HUES64 (cell line): ENCODE data around the gene RYR2.
"Not testable (repeated sequence)": the region's sequence is repeated elsewhere in the genome, so short reads cannot be mapped to it uniquely, and the experiment has no call there.

Source experiments
- H3K27ac ChIP-seq: 2 replicates; pipeline ENCODE4 v1.7.0; 2013; ENCODE audit warnings: low read depth, low read length, inconsistent platforms
- H3K27me3 ChIP-seq: 2 replicates; pipeline ENCODE4 v1.6.1; 2013; ENCODE audit warnings: mild to moderate bottlenecking, low read length; ENCODE audit not compliant: insufficient read depth
- H3K36me3 ChIP-seq: 2 replicates; pipeline ENCODE4 v1.6.1; 2013; ENCODE audit warnings: mild to moderate bottlenecking, low read length; ENCODE audit not compliant: insufficient read depth
- H3K4me1 ChIP-seq: 2 replicates; pipeline ENCODE4 v1.6.1; 2013; ENCODE audit warnings: mild to moderate bottlenecking, low read length, moderate library complexity; ENCODE audit not compliant: insufficient read depth
- H3K4me3 ChIP-seq: 2 replicates; pipeline ENCODE4 v1.5.1; 2013; ENCODE audit warnings: mild to moderate bottlenecking, low read length, moderate library complexity
- H3K9ac ChIP-seq: 2 replicates; pipeline ENCODE4 v1.6.1; 2013; ENCODE audit warnings: mild to moderate bottlenecking, low read depth, low read length
- H3K9me3 ChIP-seq: 2 replicates; pipeline ENCODE4 v1.6.1; 2013; ENCODE audit warnings: low read depth, low read length; ENCODE audit not compliant: insufficient read depth
- WGBS: fragments of 150-250, 120-280 bp; methylation state at CpG from one replicate; pipeline ENCODE4 v1.1.7; 2013; ENCODE audit warnings: missing lambda C conversion rate; 5-methylcytosine and 5-hydroxymethylcytosine counted together

RYR2 gene

DNA sequence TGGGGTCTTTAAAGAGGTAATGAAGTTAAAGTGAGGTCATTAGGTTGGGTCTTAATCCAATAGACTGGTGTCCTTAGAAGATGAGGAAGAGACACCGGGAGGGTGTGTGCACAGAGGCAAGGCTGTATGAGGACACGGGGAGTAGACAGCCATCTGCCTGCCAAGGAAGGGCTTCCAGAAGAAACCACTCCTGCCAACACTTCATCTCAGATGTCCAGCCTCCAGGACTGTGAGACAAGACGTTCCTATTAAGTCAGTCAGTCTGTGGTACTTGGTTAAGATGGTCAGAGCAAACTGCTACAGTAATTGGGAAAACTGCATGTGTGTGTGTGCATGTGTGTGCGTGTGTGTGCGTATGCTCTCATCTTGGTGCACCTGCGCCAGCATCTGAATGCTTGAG lies 77.1 kb downstream of the RYR2 start:
- WGBS: 92% methylated on average over 6 of the region's 6 CpGs
- Histone ChIP-seq H3K4me3 (no peak overlapping the region), H3K27ac (no peak overlapping the region), H3K27me3 (no peaks in the 10 kb centered on the region), H3K36me3 (no peaks in the 10 kb centered on the region), H3K9me3 (no peaks in the 10 kb centered on the region), H3K9ac (no peak overlapping the region), H3K4me1 (no peaks in the 10 kb centered on the region)

GRCh38 chr1:237120683-237121082 lies 78.7 kb downstream of the RYR2 start:
- Histone ChIP-seq H3K9ac (no peak overlapping the region), H3K9me3 (no peaks in the 10 kb centered on the region), H3K27ac (no peak overlapping the region), H3K4me3 (no peak overlapping the region), H3K4me1 (no peaks in the 10 kb centered on the region), H3K27me3 (no peaks in the 10 kb centered on the region), H3K36me3 (no peaks in the 10 kb centered on the region)
- WGBS: 96% methylated on average over 5 of the region's 5 CpGs

DNA sequence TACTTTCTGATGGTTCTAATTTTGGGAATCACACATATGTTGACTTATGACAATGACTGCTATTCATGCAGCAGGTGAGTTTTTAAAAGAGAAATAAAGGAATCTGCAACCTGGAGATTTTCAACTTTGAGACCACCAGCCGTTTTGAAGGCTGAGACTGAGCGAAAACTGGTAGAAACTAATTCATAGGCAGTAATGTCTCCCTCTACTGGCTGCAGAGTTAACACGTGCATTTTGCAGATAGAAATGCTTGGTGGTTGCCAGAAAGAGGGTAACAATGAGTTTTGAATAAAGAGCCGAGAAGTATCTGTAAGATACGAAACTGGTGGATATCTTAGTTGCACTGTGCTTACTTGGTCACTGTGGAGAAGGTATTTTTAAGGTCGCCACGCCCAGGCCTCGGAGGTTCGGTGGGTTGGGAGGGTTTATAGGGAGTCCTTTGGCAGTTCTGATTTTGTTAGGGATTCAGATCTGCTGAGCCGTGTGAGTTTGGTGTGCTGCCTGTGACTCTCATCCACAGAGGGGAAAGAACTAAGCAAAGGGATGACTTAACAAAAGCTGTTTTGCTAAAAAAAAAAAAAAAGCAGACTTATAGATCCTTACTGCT lies 83.0 kb downstream of the RYR2 start:
- WGBS: 81% methylated on average over 10 of the region's 10 CpGs
- no peaks in the 10 kb centered on the region for H3K4me1 ChIP-seq
- H3K9ac ChIP-seq: no peak overlapping the region
- no peaks in the 10 kb centered on the region for H3K27me3 ChIP-seq
- H3K27ac ChIP-seq: no peak overlapping the region
- peaks cover 7% of the 10 kb centered on the region for H3K9me3 ChIP-seq
- no peaks in the 10 kb centered on the region for H3K36me3 ChIP-seq
- no peak overlapping the region for H3K4me3 ChIP-seq

- H3K27me3 ChIP-seq: no peaks in the 10 kb centered on the region
- 91% methylated on average over 2 of the region's 2 CpGs for WGBS
- no peak overlapping the region for H3K4me3 ChIP-seq
- H3K36me3 ChIP-seq: no peaks in the 10 kb centered on the region
- H3K9ac ChIP-seq: no peak overlapping the region
- H3K4me1 ChIP-seq: no peaks in the 10 kb centered on the region
- H3K27ac ChIP-seq: no peak overlapping the region
- peaks cover 14% of the 10 kb centered on the region for H3K9me3 ChIP-seq
These were observed 84.2 kb downstream of the RYR2 start for GRCh38 chr1:237126180-237126579.

- not testable (repeated sequence) for H3K36me3 ChIP-seq, H3K9ac ChIP-seq, H3K27ac ChIP-seq, H3K4me1 ChIP-seq, H3K27me3 ChIP-seq, H3K4me3 ChIP-seq
- WGBS: 98% methylated on average over 17 of the region's 31 CpGs
- H3K9me3 ChIP-seq: peaks cover 20% of the 10 kb centered on the region
These were observed 85.3 kb downstream of the RYR2 start for GRCh38 chr1:237127301-237127700.

GRCh38 chr1:237133921-237134320 lies 91.9 kb downstream of the RYR2 start:
- no peak overlapping the region for H3K27ac ChIP-seq
- 75% methylated on average over 3 of the region's 3 CpGs for WGBS
- H3K4me3 ChIP-seq: no peak overlapping the region

GRCh38 chr1:237134929-237135328 lies 92.9 kb downstream of the RYR2 start:
- Histone ChIP-seq H3K27me3 (no peaks in the 10 kb centered on the region), H3K4me1 (no peaks in the 10 kb centered on the region), H3K36me3 (no peaks in the 10 kb centered on the region), H3K9me3 (peaks cover 13% of the 10 kb centered on the region), H3K4me3 (no peak overlapping the region), H3K9ac (no peak overlapping the region), H3K27ac (no peak overlapping the region)
- 95% methylated on average over 2 of the region's 2 CpGs for WGBS

More at GRCh38 chr1:237133921-237134320, 91.9 kb downstream of the RYR2 start:
- H3K36me3 ChIP-seq: no peaks in the 10 kb centered on the region
- no peaks in the 10 kb centered on the region for H3K27me3 ChIP-seq
- peaks cover 13% of the 10 kb centered on the region for H3K9me3 ChIP-seq
- no peaks in the 10 kb centered on the region for H3K4me1 ChIP-seq
- H3K9ac ChIP-seq: no peak overlapping the region

GRCh38 chr1:237138551-237138950 lies 96.6 kb downstream of the RYR2 start:
- H3K9ac ChIP-seq: no peak overlapping the region
- H3K27ac ChIP-seq: no peak overlapping the region
- no peaks in the 10 kb centered on the region for H3K4me1 ChIP-seq
- no peak overlapping the region for H3K4me3 ChIP-seq
- no peaks in the 10 kb centered on the region for H3K9me3 ChIP-seq
- H3K36me3 ChIP-seq: no peaks in the 10 kb centered on the region
- H3K27me3 ChIP-seq: no peaks in the 10 kb centered on the region

DNA sequence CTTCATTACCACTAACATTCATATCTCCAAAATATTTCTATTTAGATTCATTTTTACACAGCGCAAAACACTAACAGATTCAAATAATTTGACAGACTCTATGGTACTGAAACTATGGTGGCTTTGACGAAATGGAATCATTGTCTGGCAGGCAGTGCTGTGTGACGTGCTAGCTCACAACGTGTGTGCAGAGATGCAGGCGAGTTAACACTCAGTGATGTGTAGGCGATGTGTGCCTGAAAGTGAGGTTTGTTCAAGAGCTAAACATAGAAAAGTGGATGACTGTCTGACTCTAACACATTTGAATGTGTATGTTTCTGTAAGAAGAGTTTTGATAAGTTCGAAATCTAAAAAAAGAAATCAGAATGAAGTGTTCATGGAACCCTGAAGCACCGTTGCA lies 97.7 kb downstream of the RYR2 start:
- Histone ChIP-seq H3K9ac (no peak overlapping the region), H3K27ac (no peak overlapping the region), H3K4me3 (no peak overlapping the region), H3K36me3 (no peaks in the 10 kb centered on the region), H3K27me3 (no peaks in the 10 kb centered on the region), H3K4me1 (no peaks in the 10 kb centered on the region), H3K9me3 (no peaks in the 10 kb centered on the region)
- 87% methylated on average over 8 of the region's 8 CpGs for WGBS

DNA sequence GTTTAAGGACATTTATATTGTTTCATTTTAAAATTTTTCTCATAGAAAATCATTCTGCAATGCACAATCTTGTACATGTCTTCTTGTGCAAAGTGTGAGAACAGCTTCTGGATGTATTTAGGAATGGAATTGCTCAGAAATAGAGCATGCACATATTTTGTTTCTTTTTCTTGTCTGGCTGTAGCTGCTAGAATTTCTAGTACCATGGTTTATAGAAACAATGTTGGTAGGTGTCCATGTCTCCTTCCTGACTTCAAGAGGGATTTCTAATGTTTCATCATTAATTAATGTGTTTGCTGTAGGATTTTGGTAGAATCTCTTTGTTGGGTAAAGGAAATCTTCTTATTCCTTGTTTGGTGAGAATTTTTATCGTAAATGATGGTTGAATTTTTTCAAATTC lies 99.0 kb downstream of the RYR2 start:
- H3K27ac ChIP-seq: no peak overlapping the region
- H3K27me3 ChIP-seq: no peaks in the 10 kb centered on the region
- no peaks in the 10 kb centered on the region for H3K36me3 ChIP-seq
- no peak overlapping the region for H3K4me3 ChIP-seq
- H3K9ac ChIP-seq: no peak overlapping the region
- no peaks in the 10 kb centered on the region for H3K9me3 ChIP-seq
- peaks cover 6% of the 10 kb centered on the region for H3K4me1 ChIP-seq
- WGBS: 100% methylated on average over 1 of the region's 1 CpG

GRCh38 chr1:237141502-237141901 lies 99.5 kb downstream of the RYR2 start:
- Histone ChIP-seq H3K4me1 (peaks cover 11% of the 10 kb centered on the region), H3K9me3 (no peaks in the 10 kb centered on the region)

More at GRCh38 chr1:237141502-237141901, 99.5 kb downstream of the RYR2 start:
- no peaks in the 10 kb centered on the region for H3K36me3 ChIP-seq
- no peak overlapping the region for H3K4me3 ChIP-seq
- no peak overlapping the region for H3K27ac ChIP-seq
- H3K9ac ChIP-seq: no peak overlapping the region
- no peaks in the 10 kb centered on the region for H3K27me3 ChIP-seq
- WGBS: 96% methylated on average over 5 of the region's 5 CpGs
